ENCODE data around the gene WWOX.

DNA sequence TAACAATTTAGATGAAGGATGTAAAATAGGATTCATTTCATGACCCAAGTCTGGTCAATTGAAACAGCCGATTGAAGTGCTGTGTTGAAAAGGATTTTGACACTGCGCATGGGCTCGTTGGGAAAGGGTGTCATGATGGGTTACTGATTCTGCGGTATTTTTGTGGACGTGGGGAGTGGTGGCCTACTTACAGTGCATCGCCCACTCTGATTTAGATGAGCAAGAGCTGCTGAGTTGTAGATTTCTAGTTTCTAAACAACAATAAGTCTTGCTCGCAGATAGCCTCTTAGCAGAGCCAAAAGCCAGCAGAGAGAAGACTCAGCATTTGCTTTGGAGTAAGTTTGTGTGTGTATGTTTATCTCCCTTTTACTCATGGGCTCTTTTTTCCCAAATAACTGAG, 770.0 kb downstream of the WWOX start:
- TF ChIP-seq CTCF (conservative IDR thresholded peaks at IDR 0.05 in 1 of 2, IDR thresholded peaks at IDR 0.05 in 1 of 2; ENCODE audit: extremely low read depth in 1 of 2, insufficient read depth in 1 of 2, low read depth in 1 of 2, low read length in 2 of 2) (no peak), EZH2 (IDR thresholded peaks at IDR 0.05; ENCODE audit: borderline replicate concordance, low read length) (no peak)

All from mammary epithelial cell (primary cell).